HUES64 (cell line): ENCODE measurements around the gene MORN4.
A peak's percentile ranks its signal among the peaks of the same experiment; 100 is the strongest.
"Not testable (repeated sequence)": the region's sequence is repeated elsewhere in the genome, so short reads cannot be mapped to it uniquely, and the experiment has no call there.

Experiments used
- H3K27ac ChIP-seq: 2 replicates; pipeline ENCODE4 v1.7.0; 2013; ENCODE audit warnings: low read depth, low read length, inconsistent platforms
- H3K27me3 ChIP-seq: 2 replicates; pipeline ENCODE4 v1.6.1; 2013; ENCODE audit warnings: mild to moderate bottlenecking, low read length; ENCODE audit not compliant: insufficient read depth
- H3K36me3 ChIP-seq: 2 replicates; pipeline ENCODE4 v1.6.1; 2013; ENCODE audit warnings: mild to moderate bottlenecking, low read length; ENCODE audit not compliant: insufficient read depth
- H3K4me1 ChIP-seq: 2 replicates; pipeline ENCODE4 v1.6.1; 2013; ENCODE audit warnings: mild to moderate bottlenecking, low read length, moderate library complexity; ENCODE audit not compliant: insufficient read depth
- H3K4me3 ChIP-seq: 2 replicates; pipeline ENCODE4 v1.5.1; 2013; ENCODE audit warnings: mild to moderate bottlenecking, low read length, moderate library complexity
- H3K9ac ChIP-seq: 2 replicates; pipeline ENCODE4 v1.6.1; 2013; ENCODE audit warnings: mild to moderate bottlenecking, low read depth, low read length
- H3K9me3 ChIP-seq: 2 replicates; pipeline ENCODE4 v1.6.1; 2013; ENCODE audit warnings: low read depth, low read length; ENCODE audit not compliant: insufficient read depth
- WGBS: fragments of 150-250, 120-280 bp; methylation state at CpG from one replicate; pipeline ENCODE4 v1.1.7; 2013; ENCODE audit warnings: missing lambda C conversion rate; 5-methylcytosine and 5-hydroxymethylcytosine counted together

MORN4 gene

DNA sequence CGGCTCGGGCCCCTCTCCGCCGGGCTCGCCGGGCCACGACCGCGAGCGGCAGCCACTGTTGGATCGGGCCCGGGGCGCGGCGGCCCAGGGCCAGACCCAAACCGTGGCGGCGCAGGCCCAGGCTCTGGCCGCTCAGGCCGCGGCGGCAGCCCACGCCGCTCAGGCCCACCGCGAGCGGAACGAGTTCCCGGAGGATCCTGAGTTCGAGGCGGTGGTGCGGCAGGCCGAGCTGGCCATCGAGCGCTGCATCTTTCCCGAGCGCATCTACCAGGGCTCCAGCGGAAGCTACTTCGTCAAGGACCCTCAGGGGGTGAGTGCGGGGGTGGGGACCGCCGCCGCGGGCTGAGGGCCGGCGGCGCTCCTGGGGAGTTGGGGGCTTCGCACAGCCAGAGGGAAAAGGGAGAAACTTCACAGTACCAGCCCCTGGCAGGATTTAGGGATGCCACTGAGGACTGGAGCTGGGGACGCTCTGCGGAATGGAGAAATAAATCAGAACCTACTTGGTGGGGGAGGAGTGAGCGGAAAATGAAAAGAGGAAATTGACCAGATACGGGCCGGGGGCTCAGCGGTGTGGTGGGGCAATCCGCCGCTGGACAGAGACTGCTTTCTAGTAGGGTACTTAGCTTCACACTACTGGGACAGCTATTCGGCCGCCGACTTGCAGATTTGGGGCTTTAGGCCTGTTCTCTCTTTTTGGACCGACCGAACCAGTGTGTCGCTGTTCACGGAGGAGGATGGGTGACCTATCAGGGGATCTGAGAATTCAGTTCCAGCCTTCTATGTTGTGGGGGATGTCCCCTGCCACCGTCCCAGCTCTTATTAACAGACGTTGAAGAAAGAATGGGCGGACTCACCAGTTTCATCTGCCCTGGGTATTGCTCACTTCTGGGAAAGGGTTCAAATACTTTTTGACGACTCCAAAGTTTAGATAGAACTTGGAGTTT, 7.8 kb upstream of the MORN4 start:
- Histone ChIP-seq H3K4me3 (peak overlapping the region; percentile 74), H3K9me3 (no peaks in the 10 kb centered on the region), H3K36me3 (peaks cover 23% of the 10 kb centered on the region), H3K27ac (peak overlapping the region; percentile 69; the same call in 1 of the 2 replicates), H3K4me1 (peaks cover 9% of the 10 kb centered on the region), H3K9ac (peak overlapping the region; percentile 69), H3K27me3 (no peaks in the 10 kb centered on the region)
- WGBS = 1% methylated on average over 67 of the region's 67 CpGs

GRCh38 chr10:97640174-97640867, 7.0 kb upstream of the MORN4 start, which contains the start of gene PI4K2A:
Gene PI4K2A (plus strand): TSS chr10:97640671. CDS start chr10:97640743, 72 bp downstream.
- H3K9me3 ChIP-seq = no peaks in the 10 kb centered on the region
- peak within 1 kb of the TSS; percentile 74 for H3K4me3 ChIP-seq
- peaks cover 9% of the 10 kb centered on the region for H3K4me1 ChIP-seq
- WGBS = 1% methylated on average over 54 of the region's 54 CpGs
- no peaks in the 10 kb centered on the region for H3K27me3 ChIP-seq
- H3K27ac ChIP-seq = peak within 1 kb of the TSS; percentile 69; the same call in 1 of the 2 replicates
- peak within 1 kb of the TSS; percentile 69 for H3K9ac ChIP-seq
- H3K36me3 ChIP-seq = peaks cover 19% of the 10 kb centered on the region

- H3K9ac ChIP-seq, H3K36me3 ChIP-seq, H3K9me3 ChIP-seq, H3K4me1 ChIP-seq, H3K27me3 ChIP-seq, H3K4me3 ChIP-seq, H3K27ac ChIP-seq: not testable (repeated sequence)
- WGBS = 87% methylated on average over 3 of the region's 3 CpGs
Observed at GRCh38 chr10:97639090-97639489, 5.8 kb upstream of the MORN4 start.

GRCh38 chr10:97635577-97635976, 2.3 kb upstream of the MORN4 start:
- WGBS = no CpG with 5 or more reads among the region's 1 CpG
- H3K4me1 ChIP-seq = peaks cover 2% of the 10 kb centered on the region; the same call in 1 of the 2 replicates

GRCh38 chr10:97633921-97634320, 621 bp upstream of the MORN4 start:
- Histone ChIP-seq H3K9me3 (no peaks in the 10 kb centered on the region), H3K36me3 (no peaks in the 10 kb centered on the region), H3K27ac (no peak overlapping the region), H3K27me3 (no peaks in the 10 kb centered on the region), H3K4me1 (no peaks in the 10 kb centered on the region), H3K4me3 (peak overlapping the region; percentile 94), H3K9ac (peak overlapping the region; percentile 73; the same call in 1 of the 2 replicates)
- 94% methylated on average over 8 of the region's 8 CpGs for WGBS

More at GRCh38 chr10:97635577-97635976, 2.3 kb upstream of the MORN4 start:
- no peaks in the 10 kb centered on the region for H3K9me3 ChIP-seq
- no peak overlapping the region for H3K4me3 ChIP-seq
- no peak overlapping the region for H3K27ac ChIP-seq
- no peak overlapping the region for H3K9ac ChIP-seq
- no peaks in the 10 kb centered on the region for H3K36me3 ChIP-seq
- no peaks in the 10 kb centered on the region for H3K27me3 ChIP-seq

DNA sequence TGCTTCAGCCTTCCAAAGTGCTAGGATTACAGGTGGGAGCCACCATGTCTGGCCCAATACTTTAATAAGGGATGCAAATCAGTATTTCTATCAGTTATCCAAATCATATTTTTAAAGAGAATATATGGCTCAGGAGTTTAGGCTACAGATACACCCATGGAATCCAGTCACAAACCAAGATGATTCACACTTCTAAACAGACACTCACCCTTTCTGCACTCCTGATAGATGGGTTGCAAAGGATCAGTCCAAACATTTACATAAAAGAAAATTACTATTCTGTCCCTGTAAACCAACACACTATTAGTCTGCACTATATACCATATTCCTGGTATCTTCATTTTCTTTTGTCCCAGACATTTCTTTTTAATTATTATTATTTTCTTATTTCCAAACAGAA, 2.2 kb downstream of the MORN4 start:
- Histone ChIP-seq H3K4me3 (no peak overlapping the region), H3K36me3 (no peaks in the 10 kb centered on the region), H3K9me3 (no peaks in the 10 kb centered on the region), H3K27me3 (no peaks in the 10 kb centered on the region), H3K4me1 (no peaks in the 10 kb centered on the region), H3K9ac (no peak overlapping the region), H3K27ac (no peak overlapping the region)

DNA sequence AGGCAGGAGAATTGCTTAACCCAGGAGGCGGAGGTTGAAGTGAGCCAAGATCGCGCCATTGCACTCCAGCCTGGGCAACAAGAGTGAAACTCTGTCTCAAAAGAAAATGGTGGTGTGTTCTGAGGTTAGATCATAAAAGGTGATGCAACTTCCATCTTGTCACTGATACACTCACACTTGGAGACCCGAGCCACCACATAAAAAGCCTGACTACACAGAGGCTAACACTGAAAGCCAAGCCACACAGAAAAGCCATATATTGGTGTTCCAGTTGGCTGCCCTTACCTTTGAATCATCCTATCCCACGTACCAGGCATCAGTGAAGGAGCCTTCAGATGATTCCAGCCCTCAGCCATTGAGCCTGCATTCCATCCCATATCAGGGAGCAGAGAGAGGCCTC, 4.0 kb downstream of the MORN4 start:
- WGBS = 95% methylated on average over 5 of the region's 5 CpGs
- Histone ChIP-seq H3K36me3 (no peaks in the 10 kb centered on the region), H3K9me3 (no peaks in the 10 kb centered on the region), H3K27me3 (no peaks in the 10 kb centered on the region), H3K4me3 (no peak overlapping the region), H3K9ac (no peak overlapping the region), H3K27ac (no peak overlapping the region), H3K4me1 (no peaks in the 10 kb centered on the region)

- Histone ChIP-seq H3K36me3 (no peaks in the 10 kb centered on the region), H3K27me3 (no peaks in the 10 kb centered on the region), H3K9ac (no peak overlapping the region), H3K4me1 (no peaks in the 10 kb centered on the region), H3K9me3 (no peaks in the 10 kb centered on the region), H3K4me3 (no peak overlapping the region), H3K27ac (no peak overlapping the region)
- 97% methylated on average over 3 of the region's 3 CpGs for WGBS
Observed at GRCh38 chr10:97628228-97628627, 5.1 kb downstream of the MORN4 start.

DNA sequence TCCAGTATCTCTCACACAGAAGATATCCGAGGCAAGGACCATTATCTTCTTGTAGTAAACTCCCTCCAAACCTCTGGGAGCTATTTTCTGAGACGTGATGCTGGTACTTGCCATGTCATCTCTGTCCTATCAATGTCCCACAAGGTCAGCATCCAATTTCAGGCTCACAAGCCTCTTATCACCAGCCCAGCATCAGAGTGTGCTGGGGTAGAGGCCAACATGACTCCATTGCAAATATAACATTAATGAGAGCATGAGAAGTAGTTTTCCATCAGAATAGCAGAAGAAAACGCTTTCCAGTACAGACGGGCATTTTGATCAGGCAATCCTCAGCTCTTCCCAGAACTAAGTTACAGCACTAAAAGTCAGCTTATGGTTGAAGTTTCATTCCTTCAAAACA, 5.6 kb downstream of the MORN4 start:
- no peak overlapping the region for H3K9ac ChIP-seq
- H3K27ac ChIP-seq = no peak overlapping the region
- no peaks in the 10 kb centered on the region for H3K4me1 ChIP-seq
- H3K4me3 ChIP-seq = no peak overlapping the region
- no peaks in the 10 kb centered on the region for H3K36me3 ChIP-seq
- H3K27me3 ChIP-seq = no peaks in the 10 kb centered on the region
- no peaks in the 10 kb centered on the region for H3K9me3 ChIP-seq
- WGBS = 91% methylated on average over 4 of the region's 4 CpGs

DNA sequence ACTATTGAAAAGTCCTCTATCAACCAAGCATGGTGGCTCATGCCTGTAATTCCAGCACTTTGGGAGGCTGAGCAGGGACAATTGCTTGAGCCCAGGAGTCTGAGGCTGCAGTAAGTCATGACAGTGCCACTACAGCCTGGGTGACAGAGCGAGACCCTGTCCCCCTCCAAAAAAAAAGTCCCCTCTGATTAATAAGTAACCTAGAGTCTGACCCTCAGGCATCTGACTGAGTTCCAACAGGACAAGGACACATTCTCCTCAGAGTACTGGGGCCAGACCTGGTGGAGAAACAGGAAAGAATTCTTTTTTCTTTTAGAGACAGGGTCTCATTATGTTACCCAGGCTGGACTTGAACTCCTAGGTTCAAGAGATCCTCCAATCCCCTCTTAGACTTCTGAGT, 10.0 kb downstream of the MORN4 start:
- no peaks in the 10 kb centered on the region for H3K27me3 ChIP-seq
- 100% methylated on average over 1 of the region's 1 CpG for WGBS
- H3K4me1 ChIP-seq = no peaks in the 10 kb centered on the region
- no peak overlapping the region for H3K4me3 ChIP-seq
- H3K27ac ChIP-seq = no peak overlapping the region
- H3K9me3 ChIP-seq = no peaks in the 10 kb centered on the region
- no peak overlapping the region for H3K9ac ChIP-seq
- peaks cover 3% of the 10 kb centered on the region for H3K36me3 ChIP-seq

- WGBS = 95% methylated on average over 3 of the region's 4 CpGs
- Histone ChIP-seq H3K36me3 (peaks cover 15% of the 10 kb centered on the region), H3K4me1 (no peaks in the 10 kb centered on the region), H3K9ac (no peak overlapping the region), H3K27me3 (no peaks in the 10 kb centered on the region), H3K9me3 (no peaks in the 10 kb centered on the region), H3K27ac (no peak overlapping the region), H3K4me3 (no peak overlapping the region)
Observed at GRCh38 chr10:97618733-97619132, 14.6 kb downstream of the MORN4 start.
